Measurements from ENCODE around the gene LUZP1. TPM values are rescaled to one million over a fixed set of nuclear protein-coding genes. Genes with fewer than 3 reads are reported as not detected.

Gene LUZP1
- total and polyA plus RNA-seq, 9 donors = 9.8 to 19.7 (median 13.5) TPM

GRCh38 chr1:23159963-23160877 is 8.4 kb downstream of the LUZP1 start:
- no peaks in the 10 kb centered on the region for H3K4me1 ChIP-seq (ENCODE audit: control insufficient read depth, insufficient read depth, low read length)
- H3K36me3 ChIP-seq (ENCODE audit: control insufficient read depth, insufficient read depth, low read length) = no peaks in the 10 kb centered on the region
- DNase-seq = no peak
- no peaks in the 10 kb centered on the region for H3K9me3 ChIP-seq (replicated peaks; ENCODE audit: control insufficient read depth, low read depth, low read length)
- H3K27ac ChIP-seq (ENCODE audit: low read length) = no peak overlapping the region
- WGBS (ENCODE audit: insufficient coverage) = no CpG with 5 or more reads among the region's 5 CpGs
- H3K27me3 ChIP-seq (ENCODE audit: control insufficient read depth, insufficient read depth, low read length) = no peaks in the 10 kb centered on the region
- H3K4me3 ChIP-seq (ENCODE audit: low read length) = no peak overlapping the region

GRCh38 chr1:23156940-23157339 is 11.7 kb downstream of the LUZP1 start:
- Histone ChIP-seq H3K4me3 (ENCODE audit: low read length) (no peak overlapping the region), H3K27ac (ENCODE audit: low read length) (no peak overlapping the region), H3K36me3 (ENCODE audit: control insufficient read depth, insufficient read depth, low read length) (no peaks in the 10 kb centered on the region), H3K4me1 (ENCODE audit: control insufficient read depth, insufficient read depth, low read length) (no peaks in the 10 kb centered on the region), H3K27me3 (ENCODE audit: control insufficient read depth, insufficient read depth, low read length) (no peaks in the 10 kb centered on the region), H3K9me3 (replicated peaks; ENCODE audit: control insufficient read depth, low read depth, low read length) (no peaks in the 10 kb centered on the region)
- no CpG with 5 or more reads among the region's 4 CpGs for WGBS (ENCODE audit: insufficient coverage)
- no peak for DNase-seq

GRCh38 chr1:23152966-23153684 is 15.5 kb downstream of the LUZP1 start:
- Histone ChIP-seq H3K9me3 (replicated peaks; ENCODE audit: control insufficient read depth, low read depth, low read length) (no peaks in the 10 kb centered on the region), H3K27ac (ENCODE audit: low read length) (no peak overlapping the region), H3K27me3 (ENCODE audit: control insufficient read depth, insufficient read depth, low read length) (no peaks in the 10 kb centered on the region), H3K36me3 (ENCODE audit: control insufficient read depth, insufficient read depth, low read length) (no peaks in the 10 kb centered on the region), H3K4me1 (ENCODE audit: control insufficient read depth, insufficient read depth, low read length) (no peaks in the 10 kb centered on the region), H3K4me3 (ENCODE audit: low read length) (no peak overlapping the region)
- WGBS (ENCODE audit: insufficient coverage) = no CpG with 5 or more reads among the region's 1 CpG
- no peak for DNase-seq

- no peak for DNase-seq
- no peaks in the 10 kb centered on the region for H3K4me1 ChIP-seq (ENCODE audit: control insufficient read depth, insufficient read depth, low read length)
- H3K27ac ChIP-seq (ENCODE audit: low read length) = no peak overlapping the region
- no peaks in the 10 kb centered on the region for H3K9me3 ChIP-seq (replicated peaks; ENCODE audit: control insufficient read depth, low read depth, low read length)
- WGBS (ENCODE audit: insufficient coverage) = 92% methylated on average over 2 of the region's 5 CpGs
- H3K36me3 ChIP-seq (ENCODE audit: control insufficient read depth, insufficient read depth, low read length) = peaks cover 2% of the 10 kb centered on the region
- no peaks in the 10 kb centered on the region for H3K27me3 ChIP-seq (ENCODE audit: control insufficient read depth, insufficient read depth, low read length)
- no peak overlapping the region for H3K4me3 ChIP-seq (ENCODE audit: low read length)
Observed at GRCh38 chr1:23150742-23151141, 17.9 kb downstream of the LUZP1 start.

- no peaks in the 10 kb centered on the region for H3K4me1 ChIP-seq (ENCODE audit: control insufficient read depth, insufficient read depth, low read length)
- DNase-seq = no peak
- no peak overlapping the region for H3K27ac ChIP-seq (ENCODE audit: low read length)
- H3K27me3 ChIP-seq (ENCODE audit: control insufficient read depth, insufficient read depth, low read length) = no peaks in the 10 kb centered on the region
- H3K4me3 ChIP-seq (ENCODE audit: low read length) = no peak overlapping the region
- H3K36me3 ChIP-seq (ENCODE audit: control insufficient read depth, insufficient read depth, low read length) = peaks cover 2% of the 10 kb centered on the region
- no peaks in the 10 kb centered on the region for H3K9me3 ChIP-seq (replicated peaks; ENCODE audit: control insufficient read depth, low read depth, low read length)
- no CpG with 5 or more reads among the region's 2 CpGs for WGBS (ENCODE audit: insufficient coverage)
Observed at GRCh38 chr1:23150125-23150524, 18.5 kb downstream of the LUZP1 start.

- no peak for DNase-seq
- Histone ChIP-seq H3K36me3 (ENCODE audit: control insufficient read depth, insufficient read depth, low read length) (peaks cover 2% of the 10 kb centered on the region), H3K27ac (ENCODE audit: low read length) (no peak overlapping the region), H3K27me3 (ENCODE audit: control insufficient read depth, insufficient read depth, low read length) (no peaks in the 10 kb centered on the region), H3K9me3 (replicated peaks; ENCODE audit: control insufficient read depth, low read depth, low read length) (no peaks in the 10 kb centered on the region), H3K4me1 (ENCODE audit: control insufficient read depth, insufficient read depth, low read length) (no peaks in the 10 kb centered on the region), H3K4me3 (ENCODE audit: low read length) (no peak overlapping the region)
- no CpG with 5 or more reads among the region's 1 CpG for WGBS (ENCODE audit: insufficient coverage)
Observed at GRCh38 chr1:23149114-23149513, 19.5 kb downstream of the LUZP1 start.

GRCh38 chr1:23148084-23148483 is 20.6 kb downstream of the LUZP1 start:
- no peaks in the 10 kb centered on the region for H3K9me3 ChIP-seq (replicated peaks; ENCODE audit: control insufficient read depth, low read depth, low read length)
- 100% methylated on average over 1 of the region's 4 CpGs for WGBS (ENCODE audit: insufficient coverage)
- no peak for DNase-seq
- H3K27ac ChIP-seq (ENCODE audit: low read length) = no peak overlapping the region
- peaks cover 2% of the 10 kb centered on the region for H3K36me3 ChIP-seq (ENCODE audit: control insufficient read depth, insufficient read depth, low read length)
- no peak overlapping the region for H3K4me3 ChIP-seq (ENCODE audit: low read length)
- H3K4me1 ChIP-seq (ENCODE audit: control insufficient read depth, insufficient read depth, low read length) = no peaks in the 10 kb centered on the region
- H3K27me3 ChIP-seq (ENCODE audit: control insufficient read depth, insufficient read depth, low read length) = no peaks in the 10 kb centered on the region

GRCh38 chr1:23140940-23141596 is 27.6 kb downstream of the LUZP1 start:
- no peak for DNase-seq
- Histone ChIP-seq H3K27ac (ENCODE audit: low read length) (no peak overlapping the region), H3K4me3 (ENCODE audit: low read length) (no peak overlapping the region), H3K9me3 (replicated peaks; ENCODE audit: control insufficient read depth, low read depth, low read length) (no peaks in the 10 kb centered on the region), H3K4me1 (ENCODE audit: control insufficient read depth, insufficient read depth, low read length) (no peaks in the 10 kb centered on the region), H3K27me3 (ENCODE audit: control insufficient read depth, insufficient read depth, low read length) (no peaks in the 10 kb centered on the region), H3K36me3 (ENCODE audit: control insufficient read depth, insufficient read depth, low read length) (no peaks in the 10 kb centered on the region)
- WGBS (ENCODE audit: insufficient coverage) = 94% methylated on average over 5 of the region's 6 CpGs

GRCh38 chr1:23135268-23135667 is 33.4 kb downstream of the LUZP1 start:
- Histone ChIP-seq H3K27ac (ENCODE audit: low read length) (no peak overlapping the region), H3K4me3 (ENCODE audit: low read length) (no peak overlapping the region), H3K27me3 (ENCODE audit: control insufficient read depth, insufficient read depth, low read length) (no peaks in the 10 kb centered on the region), H3K36me3 (ENCODE audit: control insufficient read depth, insufficient read depth, low read length) (no peaks in the 10 kb centered on the region), H3K9me3 (replicated peaks; ENCODE audit: control insufficient read depth, low read depth, low read length) (no peaks in the 10 kb centered on the region), H3K4me1 (ENCODE audit: control insufficient read depth, insufficient read depth, low read length) (no peaks in the 10 kb centered on the region)
- DNase-seq = no peak
- no CpG with 5 or more reads among the region's 2 CpGs for whole genome bisulfite sequencing (ENCODE audit: insufficient coverage)

GRCh38 chr1:23134055-23134454 is 34.6 kb downstream of the LUZP1 start:
- DNase-seq = no peak
- H3K36me3 ChIP-seq (ENCODE audit: control insufficient read depth, insufficient read depth, low read length) = no peaks in the 10 kb centered on the region
- 83% methylated on average over 1 of the region's 4 CpGs for WGBS (ENCODE audit: insufficient coverage)

More at GRCh38 chr1:23134055-23134454, 34.6 kb downstream of the LUZP1 start:
- Histone ChIP-seq H3K9me3 (replicated peaks; ENCODE audit: control insufficient read depth, low read depth, low read length) (no peaks in the 10 kb centered on the region), H3K4me3 (ENCODE audit: low read length) (no peak overlapping the region), H3K27ac (ENCODE audit: low read length) (no peak overlapping the region), H3K27me3 (ENCODE audit: control insufficient read depth, insufficient read depth, low read length) (no peaks in the 10 kb centered on the region), H3K4me1 (ENCODE audit: control insufficient read depth, insufficient read depth, low read length) (no peaks in the 10 kb centered on the region)
